ENCODE data around the gene TMEM94.

The TMEM94 gene

DNA sequence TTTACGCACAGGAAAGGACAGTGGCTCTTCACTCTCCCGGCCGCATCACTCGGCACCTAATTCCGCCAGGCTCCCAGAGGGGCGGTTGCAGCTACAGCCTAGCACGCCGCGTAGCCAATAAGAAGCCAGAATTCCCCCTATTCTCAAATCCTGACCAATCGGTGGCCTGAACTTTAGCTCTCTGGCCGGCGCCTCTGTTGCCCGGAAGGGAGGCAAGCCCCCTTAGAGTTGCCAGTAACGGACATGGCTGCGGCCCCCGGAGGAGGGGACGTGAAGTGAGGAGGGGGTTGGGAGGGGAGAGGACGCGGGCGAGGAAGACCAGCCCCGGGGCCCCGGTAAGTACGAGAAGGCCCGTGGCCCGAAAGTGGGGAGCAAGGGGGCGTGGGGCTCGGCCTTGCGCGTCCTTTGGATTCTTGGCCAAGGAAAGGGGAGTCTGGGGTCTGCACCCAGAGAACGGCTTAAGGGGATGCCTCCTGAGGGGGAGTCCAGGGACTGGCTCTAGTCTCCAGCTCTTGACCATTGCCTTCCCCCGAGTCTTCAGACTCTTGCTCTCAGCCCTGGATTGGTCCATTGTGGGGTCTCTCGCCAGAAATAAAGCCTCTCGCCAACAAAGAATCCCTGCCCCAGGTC, at the start of gene TMEM94:
Gene TMEM94, plus strand, starts transcription at position 219 of the 630 bp plus-strand sequence. CDS start 15,271 bp downstream, outside the sequence.
- H3K4me3 ChIP-seq = peak within 1 kb of the TSS; percentile 73 to 96 (median 82)
- no peaks in the 10 kb centered on the region for H3K9me3 ChIP-seq (replicated peaks in 1 of 11)
- no peak for TF ChIP-seq Cebpa-rat (IDR thresholded peaks at IDR 0.05)
- no peaks in the 10 kb centered on the region; a peak in 1 of 22 replicates for H3K36me3 ChIP-seq
- peaks cover 72 to 90% (median 82%) of the 10 kb centered on the region in 10 experiments for H3K4me1 ChIP-seq
- H3K27me3 ChIP-seq = no peaks in the 10 kb centered on the region
- peak within 1 kb of the TSS; percentile 88 to 98 (median 96) for H3K9ac ChIP-seq
- no peaks in the 10 kb centered on the region for H4K20me1 ChIP-seq
- H3K27ac ChIP-seq = peak within 1 kb of the TSS; percentile 91 to 99 (median 95)
- H3K4me2 ChIP-seq = peak within 1 kb of the TSS; percentile 87 to 99 (median 94)

DNA sequence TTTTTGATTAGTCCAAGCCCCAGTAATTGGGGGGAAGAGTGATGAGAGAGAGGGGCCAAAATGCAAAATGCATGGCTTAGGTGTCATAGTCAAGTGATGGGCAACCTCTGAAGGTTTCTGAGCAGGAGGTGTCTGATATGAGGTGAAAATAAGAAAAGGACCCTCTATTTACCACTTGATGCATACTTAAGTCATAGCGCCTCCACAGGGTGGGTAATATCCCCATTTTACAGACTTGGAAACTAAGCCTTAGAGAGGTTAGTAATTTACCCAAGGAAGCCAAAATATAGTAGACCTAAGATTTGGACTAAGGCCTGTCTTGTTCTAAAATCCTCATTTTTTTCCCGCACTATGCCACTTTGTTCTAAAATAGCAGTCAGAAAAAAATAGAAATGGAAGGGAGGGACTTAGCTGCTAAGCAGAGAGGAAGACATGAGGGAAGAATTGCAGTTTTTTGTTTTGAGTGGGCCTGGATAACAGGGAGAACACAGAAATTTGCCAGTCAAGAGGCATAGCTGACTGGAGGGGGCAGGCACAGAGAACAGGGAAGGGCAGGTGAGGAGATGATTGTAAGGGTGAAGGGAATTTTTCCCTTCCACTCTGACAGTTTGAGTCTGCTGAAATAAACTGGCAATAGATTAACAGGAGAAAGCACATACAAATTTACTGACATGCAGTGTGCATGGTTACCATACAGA, 48.6 kb upstream of the TMEM94 start:
- peaks cover 26 to 55% (median 48%) of the 10 kb centered on the region in 10 experiments for H3K4me1 ChIP-seq
- no peaks in the 10 kb centered on the region for H3K27me3 ChIP-seq
- peak overlapping the region; percentile 82 to 98 (median 93); a peak in 19 of 22 replicates for H3K4me2 ChIP-seq
- H3K9ac ChIP-seq = no peak overlapping the region
- H3K27ac ChIP-seq = no peak overlapping the region
- peaks cover 0 to 8% (median 4%) of the 10 kb centered on the region in 11 experiments; a peak in 5 of 22 replicates for H3K36me3 ChIP-seq
- no peak overlapping the region for H3K4me3 ChIP-seq
- H4K20me1 ChIP-seq = peaks cover 14 to 26% (median 24%) of the 10 kb centered on the region in 11 experiments; a peak in 21 of 22 replicates
- H3K9me3 ChIP-seq (replicated peaks in 1 of 11) = no peaks in the 10 kb centered on the region
- no peak for TF ChIP-seq Cebpa-rat (IDR thresholded peaks at IDR 0.05)

DNA sequence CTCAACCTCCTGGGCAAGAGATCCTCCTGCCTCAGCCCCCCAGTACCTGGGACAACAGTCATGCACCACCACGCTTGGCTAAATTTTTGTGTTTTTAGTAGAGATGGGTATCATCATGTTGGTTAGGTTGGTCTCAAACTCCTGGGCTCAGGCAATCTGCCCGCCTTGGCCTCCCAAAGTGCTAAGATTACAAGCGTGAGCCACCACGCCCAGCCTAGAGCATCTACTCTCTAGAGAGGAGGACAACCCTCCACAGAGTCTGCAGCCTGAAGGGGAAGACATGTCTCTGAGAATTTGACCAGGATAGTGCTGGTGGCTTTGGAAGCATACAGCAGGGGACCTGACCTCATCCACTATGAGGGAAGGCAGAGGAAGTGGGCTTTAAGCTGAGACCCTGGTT, 46.3 kb upstream of the TMEM94 start:
- H4K20me1 ChIP-seq = peaks cover 0 to 3% (median 2%) of the 10 kb centered on the region in 11 experiments; a peak in 10 of 22 replicates
- no peak for TF ChIP-seq Cebpa-rat (IDR thresholded peaks at IDR 0.05)
- H3K27ac ChIP-seq = no peak overlapping the region
- no peaks in the 10 kb centered on the region for H3K36me3 ChIP-seq
- no peaks in the 10 kb centered on the region for H3K9me3 ChIP-seq (replicated peaks in 1 of 11)
- H3K4me1 ChIP-seq = peaks cover 39 to 68% (median 54%) of the 10 kb centered on the region in 10 experiments
- H3K9ac ChIP-seq = no peak overlapping the region
- H3K4me3 ChIP-seq = no peak overlapping the region
- no peak overlapping the region for H3K4me2 ChIP-seq
- no peaks in the 10 kb centered on the region for H3K27me3 ChIP-seq

DNA sequence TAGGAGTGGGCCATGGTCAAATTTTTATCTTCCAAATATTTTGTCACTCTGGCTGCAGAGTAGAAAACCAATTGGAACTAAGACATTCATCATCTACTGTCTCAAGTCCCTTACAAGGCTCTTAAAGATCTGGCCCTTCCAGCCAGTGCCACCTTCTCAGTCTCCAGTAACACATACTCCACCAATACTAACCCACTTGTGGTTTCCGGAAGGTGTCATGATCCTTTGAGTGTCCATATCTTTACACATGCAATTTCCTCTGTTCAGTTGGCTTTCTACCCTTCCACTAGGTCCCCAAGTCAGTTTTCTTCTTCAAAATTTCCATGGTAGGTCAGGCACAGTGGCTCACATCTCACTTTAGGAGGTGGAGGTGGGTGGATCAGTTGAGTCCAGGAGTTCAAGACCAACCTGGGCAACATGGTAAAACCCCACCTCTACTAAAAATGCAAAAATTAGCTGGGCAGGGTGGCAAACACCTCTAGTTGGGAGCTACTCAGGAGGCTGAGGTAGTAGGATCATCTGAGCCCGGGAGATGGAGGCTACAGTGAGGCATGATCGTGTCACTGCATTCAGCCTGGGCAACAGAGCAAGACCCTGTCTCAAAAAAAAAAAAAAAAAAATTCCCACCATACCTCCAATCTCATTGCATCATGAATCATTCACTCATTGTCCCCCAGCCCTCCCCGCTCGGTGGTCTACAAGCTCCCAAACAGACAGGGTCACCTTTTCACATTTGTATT, 44.9 kb upstream of the TMEM94 start:
- H3K4me3 ChIP-seq = no peak overlapping the region
- H3K27me3 ChIP-seq = no peaks in the 10 kb centered on the region
- H3K4me2 ChIP-seq = peak overlapping the region; percentile 25 to 60 (median 50); a peak in 18 of 22 replicates
- H3K4me1 ChIP-seq = peaks cover 41 to 75% (median 59%) of the 10 kb centered on the region in 10 experiments
- H4K20me1 ChIP-seq = no peaks in the 10 kb centered on the region
- no peak for TF ChIP-seq Cebpa-rat (IDR thresholded peaks at IDR 0.05)
- H3K9ac ChIP-seq = peak overlapping the region in 2 of 11 experiments; percentile 36 to 37; a peak in 4 of 22 replicates
- H3K27ac ChIP-seq = 0 out of 22 replicates have a peak overlapping the region, but pooled peaks of 1 of the 11 experiments have one; percentile 4
- no peaks in the 10 kb centered on the region for H3K9me3 ChIP-seq (replicated peaks in 1 of 11)
- H3K36me3 ChIP-seq = no peaks in the 10 kb centered on the region

DNA sequence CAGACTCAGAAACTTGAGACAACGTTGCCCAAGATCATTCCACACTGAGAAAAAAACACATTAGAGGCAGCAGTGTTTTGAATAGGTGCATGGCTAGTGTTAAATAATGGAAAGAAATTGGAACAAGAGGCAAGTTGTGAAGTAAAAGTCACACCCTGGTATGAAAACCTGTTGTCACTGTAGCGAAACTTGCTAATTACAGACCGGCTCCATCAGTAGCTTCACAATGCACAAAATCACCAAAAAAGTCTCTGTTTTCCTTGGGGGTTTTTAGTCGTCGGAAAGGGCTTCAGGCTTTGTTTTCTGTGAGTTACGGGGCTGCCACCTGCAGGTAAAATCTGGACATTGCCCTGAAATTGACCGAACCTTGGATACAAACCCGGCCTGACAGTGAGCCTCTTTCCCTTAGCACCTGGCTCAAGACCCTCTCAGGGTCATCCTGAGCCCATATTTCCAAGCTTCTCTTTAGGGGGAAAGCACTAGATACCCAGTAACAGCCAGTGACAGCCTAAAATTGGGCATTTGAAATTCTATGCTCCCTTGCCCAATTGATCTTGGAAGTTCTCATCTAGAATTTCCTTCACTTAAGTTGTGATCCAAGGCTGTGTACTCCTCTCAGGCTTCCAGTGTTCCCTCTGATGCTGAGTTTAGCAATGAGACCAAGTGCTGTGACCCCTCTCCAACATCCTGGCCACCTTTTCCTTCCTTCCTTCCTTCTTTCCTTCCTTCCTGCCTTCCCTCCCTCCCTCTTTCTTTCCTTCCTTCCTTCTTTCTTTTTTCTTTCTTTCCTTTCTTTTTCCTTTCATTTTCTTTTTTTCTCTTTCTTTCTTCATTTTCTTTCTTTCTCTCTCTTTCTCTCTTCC, 43.7 kb upstream of the TMEM94 start:
- Histone ChIP-seq H4K20me1 (no peaks in the 10 kb centered on the region), H3K4me2 (peak overlapping the region; percentile 36 to 74 (median 58)), H3K27ac (peak overlapping the region in 7 of 11 experiments; percentile 3 to 56 (median 40); a peak in 10 of 22 replicates), H3K4me1 (peaks cover 30 to 64% (median 49%) of the 10 kb centered on the region in 10 experiments), H3K27me3 (no peaks in the 10 kb centered on the region), H3K4me3 (no peak overlapping the region; a peak in 2 of 20 replicates), H3K9ac (peak overlapping the region in 8 of 11 experiments; percentile 18 to 64 (median 42); a peak in 13 of 22 replicates), H3K36me3 (no peaks in the 10 kb centered on the region), H3K9me3 (replicated peaks in 1 of 11) (no peaks in the 10 kb centered on the region)
- TF ChIP-seq Cebpa-rat (IDR thresholded peaks at IDR 0.05) = no peak

DNA sequence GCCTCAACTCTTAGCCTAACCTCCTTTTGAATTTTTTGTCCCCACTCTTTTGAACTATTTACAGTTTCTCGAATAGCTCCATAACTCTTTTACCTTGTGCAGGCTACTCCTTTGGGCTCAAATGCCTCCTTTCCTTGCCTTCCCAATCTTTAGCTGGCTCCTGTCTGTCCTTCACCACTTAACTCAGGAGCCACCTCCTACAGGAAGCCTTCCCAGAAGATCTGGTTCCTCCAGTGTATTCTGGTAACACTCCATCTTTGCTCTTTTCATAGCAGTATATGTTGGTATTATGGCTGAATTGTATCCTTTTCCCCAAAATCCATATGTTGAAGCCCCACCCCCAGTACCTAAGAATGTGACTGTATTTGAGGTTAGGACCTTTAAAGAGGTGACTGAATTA, 41.9 kb upstream of the TMEM94 start:
- Histone ChIP-seq H3K27ac (no peak overlapping the region), H3K9me3 (replicated peaks in 1 of 11) (no peaks in the 10 kb centered on the region), H3K36me3 (no peaks in the 10 kb centered on the region), H3K4me2 (no peak overlapping the region; a peak in 1 of 22 replicates), H3K9ac (no peak overlapping the region), H3K4me3 (no peak overlapping the region), H4K20me1 (no peaks in the 10 kb centered on the region), H3K27me3 (no peaks in the 10 kb centered on the region), H3K4me1 (peaks cover 39 to 77% (median 62%) of the 10 kb centered on the region in 10 experiments)
- TF ChIP-seq Cebpa-rat (IDR thresholded peaks at IDR 0.05) = no peak

DNA sequence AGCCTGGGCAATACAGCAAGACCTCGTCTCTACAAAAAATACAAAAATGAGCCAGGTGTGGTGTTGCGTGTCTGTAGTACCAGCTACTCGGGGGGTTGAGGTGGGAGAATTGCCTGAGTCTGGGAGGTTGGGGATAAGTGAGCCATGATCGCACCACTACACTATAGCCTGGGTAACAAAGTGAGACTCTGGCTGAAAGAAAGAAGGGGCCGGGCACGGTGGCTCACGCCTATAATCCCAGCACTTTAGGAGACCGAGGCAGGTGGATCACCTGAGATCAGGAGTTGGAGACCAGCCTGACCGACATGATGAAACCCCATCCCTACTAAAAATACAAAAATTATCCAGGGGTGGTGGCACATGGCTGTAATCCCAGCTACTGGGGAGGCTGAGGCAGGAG, 40.4 kb upstream of the TMEM94 start:
- 0 out of 22 replicates have a peak overlapping the region, but pooled peaks of 1 of the 11 experiments have one; percentile 3 for H3K9ac ChIP-seq
- H4K20me1 ChIP-seq = no peaks in the 10 kb centered on the region
- H3K4me1 ChIP-seq = peaks cover 34 to 83% (median 71%) of the 10 kb centered on the region in 10 experiments
- no peaks in the 10 kb centered on the region for H3K27me3 ChIP-seq
- no peaks in the 10 kb centered on the region for H3K36me3 ChIP-seq
- H3K4me3 ChIP-seq = no peak overlapping the region
- H3K27ac ChIP-seq = no peak overlapping the region
- TF ChIP-seq Cebpa-rat (IDR thresholded peaks at IDR 0.05) = no peak
- no peaks in the 10 kb centered on the region for H3K9me3 ChIP-seq (replicated peaks in 1 of 11)
- H3K4me2 ChIP-seq = peak overlapping the region in 6 of 11 experiments; percentile 3 to 45 (median 34); a peak in 5 of 22 replicates

DNA sequence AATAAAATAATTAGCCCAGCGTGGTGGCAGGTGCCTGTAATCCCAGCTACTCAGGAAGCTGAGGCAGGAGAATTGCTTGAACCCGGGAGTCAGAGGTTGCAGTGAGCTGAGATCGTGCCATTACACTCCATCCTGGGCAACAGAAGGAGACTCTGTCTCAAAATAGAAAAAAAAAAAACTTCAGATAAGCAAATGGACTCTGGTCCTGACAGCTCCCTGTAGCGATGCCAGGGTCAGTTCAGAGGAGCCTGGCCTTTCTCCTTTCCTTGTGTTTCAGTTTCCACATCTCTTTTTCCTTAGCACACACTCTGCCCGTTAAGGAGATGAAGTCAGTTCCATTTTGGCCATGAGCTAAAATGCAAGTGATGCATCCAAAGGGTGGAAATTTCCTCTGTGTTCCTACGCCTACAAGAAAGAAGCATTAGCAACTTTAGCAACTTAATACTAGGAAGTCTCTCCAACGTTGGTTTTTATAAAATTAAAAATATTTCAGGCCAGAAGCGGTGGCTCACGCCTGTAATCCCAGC, 39.3 kb upstream of the TMEM94 start:
- no peaks in the 10 kb centered on the region for H3K27me3 ChIP-seq
- no peaks in the 10 kb centered on the region for H3K36me3 ChIP-seq
- H4K20me1 ChIP-seq = no peaks in the 10 kb centered on the region
- no peak overlapping the region for H3K9ac ChIP-seq
- H3K4me3 ChIP-seq = no peak overlapping the region
- no peak overlapping the region for H3K27ac ChIP-seq
- H3K4me1 ChIP-seq = peaks cover 23 to 83% (median 68%) of the 10 kb centered on the region in 10 experiments
- H3K4me2 ChIP-seq = no peak overlapping the region
- TF ChIP-seq Cebpa-rat (IDR thresholded peaks at IDR 0.05) = no peak
- no peaks in the 10 kb centered on the region for H3K9me3 ChIP-seq (replicated peaks in 1 of 11)
